ENCODE results near the gene NBAS. TPM values are rescaled to one million over a fixed set of nuclear protein-coding genes. Genes with fewer than 3 reads are reported as not detected.
A peak's percentile ranks its signal among the peaks of the same experiment; 100 is the strongest.

The NBAS gene
- total and polyA plus RNA-seq, 12 donors = 26.4 to 79.1 (median 56.3) TPM

- Histone ChIP-seq H3K36me3 (no peaks in the 10 kb centered on the region), H3K4me1 (peaks cover 0 to 7% (median 4%) of the 10 kb centered on the region in 9 donors), H3K9me3 (no peaks in the 10 kb centered on the region), H3K27ac (no peak overlapping the region), H3K4me3 (no peak overlapping the region), H3K27me3 (peaks cover 0 to 6% (median 0%) of the 10 kb centered on the region in 7 donors)
- no peak for DNase-seq
- 39 to 45% methylated on average over 2 of the region's 2 CpGs for WGBS, 2 donors
- intact Hi-C loops (cut with DNase I) = no loop called here
- no peak for ATAC-seq
- no peak for TF ChIP-seq CTCF (IDR thresholded peaks at IDR 0.05)
Measured at GRCh38 chr2:15565994-15566671, 5.0 kb upstream of the NBAS start.

- Histone ChIP-seq H3K9me3 (no peaks in the 10 kb centered on the region), H3K27me3 (peaks cover 0 to 6% (median 0%) of the 10 kb centered on the region in 7 donors), H3K36me3 (no peaks in the 10 kb centered on the region), H3K27ac (no peak overlapping the region), H3K4me1 (peaks cover 0 to 7% (median 5%) of the 10 kb centered on the region in 9 donors), H3K4me3 (no peak overlapping the region)
- ATAC-seq (no peak), DNase-seq (no peak)
- intact Hi-C loops (cut with DNase I) = no loop called here
- WGBS, 2 donors = 79 to 83% methylated on average over 3 of the region's 3 CpGs
- no peak for TF ChIP-seq CTCF (IDR thresholded peaks at IDR 0.05)
Measured at GRCh38 chr2:15565392-15565791, 4.3 kb upstream of the NBAS start.

GRCh38 chr2:15563227-15564100 is 2.3 kb upstream of the NBAS start:
- no peak overlapping the region for H3K27ac ChIP-seq
- ATAC-seq (no peak), DNase-seq (no peak)
- H3K4me3 ChIP-seq = no peak overlapping the region
- intact Hi-C loops (cut with DNase I) = no loop called here
- peaks cover 0 to 6% (median 0%) of the 10 kb centered on the region in 7 donors for H3K27me3 ChIP-seq
- WGBS, 2 donors = 87 to 88% methylated on average over 9 of the region's 9 CpGs
- TF ChIP-seq CTCF (IDR thresholded peaks at IDR 0.05) = no peak
- H3K4me1 ChIP-seq = peaks cover 0 to 26% (median 21%) of the 10 kb centered on the region in 9 donors
- no peaks in the 10 kb centered on the region for H3K9me3 ChIP-seq
- no peaks in the 10 kb centered on the region for H3K36me3 ChIP-seq

GRCh38 chr2:15562354-15563031 is 1.4 kb upstream of the NBAS start:
- WGBS, 2 donors = 77 to 81% methylated on average over 6 of the region's 6 CpGs
- TF ChIP-seq CTCF (IDR thresholded peaks at IDR 0.05) = no peak
- H3K27me3 ChIP-seq = peaks cover 0 to 6% (median 0%) of the 10 kb centered on the region in 7 donors
- H3K4me1 ChIP-seq = peaks cover 0 to 36% (median 27%) of the 10 kb centered on the region in 9 donors
- ATAC-seq = no peak
- DNase-seq = no peak
- H3K9me3 ChIP-seq = no peaks in the 10 kb centered on the region
- peak overlapping the region in 2 of 10 donors; percentile 83 to 87 for H3K27ac ChIP-seq
- H3K4me3 ChIP-seq = peak overlapping the region in 3 of 10 donors; percentile 65 to 77 (median 77)
- intact Hi-C loops (cut with DNase I) = no loop called here
- no peaks in the 10 kb centered on the region for H3K36me3 ChIP-seq

Data from heart right ventricle (tissue), 16 donors.